Pancreas (tissue), 10 donors: ENCODE results near the gene DLGAP1. TPM values are rescaled to one million over a fixed set of nuclear protein-coding genes. Genes with fewer than 3 reads are reported as not detected.

Experiments used
- ATAC-seq, 4 donors: fragments of 200-7000 bp; cut with Tn5 transposase; one replicate each; pipeline versions ENCODE4 v1.8.0 to v1.9.1; 2020; ENCODE audit warnings: mild to moderate bottlenecking in 4 of 4, moderate library complexity in 4 of 4
- DNase-seq, 6 donors: peaks; one replicate each; pipeline ENCODE4 v3.0.0-alpha.2; 2020
- FAIRE-seq: peaks from 2 replicates; lab custom pipeline; 2012; peaks lifted over from hg19 to GRCh38; lab: Jason Lieb, UNC
- H3K27ac ChIP-seq, 4 donors: fragments of 200-600 bp; sonication (generic); 1 replicate in 3 of 4; 2 replicates in 1 of 4; pipeline versions ENCODE4 v1.5.0 to v1.8.0; 2020
- H3K27me3 ChIP-seq, 4 donors: fragments of 200-600 bp; one replicate each; pipeline ENCODE4 v1.8.0; 2021
- H3K36me3 ChIP-seq, 3 donors: fragments of 200-600 bp; sonication (generic) in 1 of 3; one replicate each; pipeline versions ENCODE4 v1.5.0 to v1.8.0; 2020 to 2021
- H3K4me1 ChIP-seq, 3 donors: fragments of 200-600 bp; one replicate each; pipeline ENCODE4 v1.8.0; 2021
- H3K4me3 ChIP-seq, 4 donors: fragments of 200-600 bp; sonication (generic) in 2 of 4; one replicate each; pipeline versions ENCODE4 v1.5.0 to v1.8.0; 2020 to 2021
- H3K9me3 ChIP-seq, 4 donors: fragments of 200-600 bp; one replicate each; pipeline ENCODE4 v1.8.0; 2021
- WGBS, 2 donors: extraction: QIAGEN DNeasy Blood & Tissue Kit; methylation state at CpG; one replicate each; pipeline ENCODE4 v1.1.7; 2013; 5-methylcytosine and 5-hydroxymethylcytosine counted together
- intact Hi-C, 3 donors: fragments of 100-400 bp; cut with DNase I; formaldehyde crosslinking; loops; one replicate each; pipeline versions ENCODE4 v1.11.1 to v1.14.2; 2022
- polyA plus RNA-seq, 2 donors: library from polyadenylated mRNA; stranded (reverse); fragments of 200-250 nt; gene quantifications; one replicate each; pipeline ENCODE4 v1.2.3, GENCODE V29; 2013
- total RNA-seq, 6 donors: library from RNA; stranded (reverse); fragmentation: NEBNext Ultra II Directional in 4 of 6; extraction: Animal tissue kit (Norgen Biotek cat#: 25700) in 4 of 6; gene quantifications; one replicate each; pipeline versions ENCODE4 v1.2.1 to v1.2.4, GENCODE V29; 2021 to 2023
- TF ChIP-seq, protein P1 (sequence below), 4 donors: fragments of 200-600 bp; sonication (generic) in 3 of 4; IDR thresholded peaks; one replicate each; pipeline versions ENCODE4 v1.5.0 to v1.8.0; 2021; ENCODE audit warnings: antibody characterized with exemption in 4 of 4
- donor health status: healthy with polysubstance abuse.
- donor health status: DM: no; HTN: no; CAD: no; lungs with moderate emphysema.
- donor health status: DM: no; HTN: no; CAD: no.
- donor health status: control.
- donor health status: control.
- donor health status: Bipolar disorder and iron deficiency.
- donor health status: DM: yes; HTN: yes; CAD: no.
- donor health status: DM: no; HTN: no; CAD: no.
- donor health status: DM: no; HTN: no; CAD: no.
- donor health status: DM: yes; HTN: yes; CAD: no.

The DLGAP1 gene
- total and polyA plus RNA-seq, 8 donors, result 0.12 to 0.62 (median 0.30) TPM; not detected in 2

DNA sequence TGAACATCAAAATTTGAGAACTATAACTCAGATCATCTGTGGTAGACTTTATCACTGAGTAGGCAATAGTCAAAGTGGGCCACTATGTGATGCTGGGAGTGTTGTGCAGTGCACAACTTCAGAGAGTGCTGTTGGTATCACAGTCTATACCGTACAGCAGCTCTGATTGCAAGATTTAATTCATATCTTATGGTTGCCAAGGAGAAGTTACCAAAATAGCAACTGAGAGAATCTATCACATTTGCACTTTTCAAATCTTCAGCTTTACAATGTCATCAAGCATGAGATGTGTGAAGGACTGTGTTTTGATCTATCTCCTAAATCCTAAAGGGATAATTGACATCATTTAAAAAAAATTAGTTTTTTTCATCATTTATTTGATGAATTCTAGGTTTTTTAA, 216.1 kb downstream of the DLGAP1 start:
- H3K9me3 ChIP-seq, result no peaks in the 10 kb centered on the region
- TF ChIP-seq, protein P1, sequence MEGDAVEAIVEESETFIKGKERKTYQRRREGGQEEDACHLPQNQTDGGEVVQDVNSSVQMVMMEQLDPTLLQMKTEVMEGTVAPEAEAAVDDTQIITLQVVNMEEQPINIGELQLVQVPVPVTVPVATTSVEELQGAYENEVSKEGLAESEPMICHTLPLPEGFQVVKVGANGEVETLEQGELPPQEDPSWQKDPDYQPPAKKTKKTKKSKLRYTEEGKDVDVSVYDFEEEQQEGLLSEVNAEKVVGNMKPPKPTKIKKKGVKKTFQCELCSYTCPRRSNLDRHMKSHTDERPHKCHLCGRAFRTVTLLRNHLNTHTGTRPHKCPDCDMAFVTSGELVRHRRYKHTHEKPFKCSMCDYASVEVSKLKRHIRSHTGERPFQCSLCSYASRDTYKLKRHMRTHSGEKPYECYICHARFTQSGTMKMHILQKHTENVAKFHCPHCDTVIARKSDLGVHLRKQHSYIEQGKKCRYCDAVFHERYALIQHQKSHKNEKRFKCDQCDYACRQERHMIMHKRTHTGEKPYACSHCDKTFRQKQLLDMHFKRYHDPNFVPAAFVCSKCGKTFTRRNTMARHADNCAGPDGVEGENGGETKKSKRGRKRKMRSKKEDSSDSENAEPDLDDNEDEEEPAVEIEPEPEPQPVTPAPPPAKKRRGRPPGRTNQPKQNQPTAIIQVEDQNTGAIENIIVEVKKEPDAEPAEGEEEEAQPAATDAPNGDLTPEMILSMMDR (IDR thresholded peaks at IDR 0.05), result no peak
- H3K4me1 ChIP-seq, result no peaks in the 10 kb centered on the region
- H3K4me3 ChIP-seq, result no peak overlapping the region
- FAIRE-seq (no peak), ATAC-seq (no peak), DNase-seq (no peak)
- H3K27ac ChIP-seq, result no peak overlapping the region
- no peaks in the 10 kb centered on the region for H3K27me3 ChIP-seq
- no peaks in the 10 kb centered on the region for H3K36me3 ChIP-seq
- WGBS, 2 donors, result 63 to 75% methylated on average over 1 of the region's 1 CpG
- intact Hi-C loops, result no loop called here

DNA sequence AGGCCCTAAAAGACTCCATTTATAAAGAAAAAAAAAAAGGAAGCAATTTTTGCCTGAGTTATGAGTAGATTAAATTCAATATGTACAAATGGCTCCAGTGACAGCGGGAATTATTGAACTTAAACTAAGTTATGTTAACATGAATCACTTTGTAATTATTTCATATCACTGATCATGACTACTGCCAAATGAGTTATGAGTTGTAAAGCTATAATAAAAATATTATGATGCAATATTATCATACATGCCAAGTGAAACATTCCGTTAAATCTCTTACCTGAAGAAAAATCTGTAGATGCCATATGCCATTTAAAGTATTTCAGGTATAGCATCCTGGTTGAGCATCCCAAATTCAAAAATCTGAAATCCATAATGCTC, 217.5 kb downstream of the DLGAP1 start:
- ATAC-seq (no peak), FAIRE-seq (no peak), DNase-seq (no peak)
- intact Hi-C loops, result no loop called here
- TF ChIP-seq, protein P1 (IDR thresholded peaks at IDR 0.05), result no peak
- no peaks in the 10 kb centered on the region for H3K36me3 ChIP-seq
- H3K4me1 ChIP-seq, result no peaks in the 10 kb centered on the region
- H3K27me3 ChIP-seq, result no peaks in the 10 kb centered on the region
- no peak overlapping the region for H3K4me3 ChIP-seq
- no peak overlapping the region for H3K27ac ChIP-seq
- no peaks in the 10 kb centered on the region for H3K9me3 ChIP-seq
- 73 to 77% methylated on average over 2 of the region's 2 CpGs for WGBS, 2 donors

DNA sequence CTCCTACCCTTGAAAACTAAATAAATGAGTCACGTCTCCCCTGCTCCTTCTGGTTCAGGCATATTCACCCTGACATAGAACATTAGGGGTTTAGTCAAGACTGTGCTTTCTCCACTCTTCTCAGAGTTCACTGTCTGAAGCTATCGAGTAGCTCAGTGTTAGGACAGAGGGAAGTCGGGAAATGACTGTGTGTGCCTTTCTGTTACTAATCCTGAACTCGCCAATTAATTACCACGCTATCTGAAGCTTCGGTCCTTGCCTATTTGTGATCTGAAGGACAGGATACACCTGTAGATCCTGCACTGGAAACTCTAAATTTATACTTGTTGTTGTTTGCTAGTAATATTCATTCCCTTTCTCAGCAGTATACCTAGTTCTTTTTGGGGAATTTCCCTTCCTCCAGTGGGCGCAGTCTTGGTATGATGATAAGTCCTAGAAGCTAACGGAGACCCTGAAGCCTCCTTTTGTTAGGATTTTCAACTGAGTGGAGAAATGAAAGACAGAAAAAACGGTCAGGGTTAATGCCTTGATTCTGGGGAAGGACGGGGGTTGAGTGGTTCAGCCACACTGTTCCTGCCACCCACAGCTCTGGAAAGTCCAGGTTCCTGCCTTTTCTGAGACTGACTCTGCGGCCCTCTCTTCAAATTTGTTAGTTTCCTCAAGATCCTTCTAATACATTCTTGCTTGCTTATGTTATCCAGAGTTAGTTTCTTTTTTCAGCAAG, 218.0 kb downstream of the DLGAP1 start:
- Histone ChIP-seq H3K27me3 (no peaks in the 10 kb centered on the region), H3K9me3 (no peaks in the 10 kb centered on the region), H3K4me3 (no peak overlapping the region), H3K27ac (no peak overlapping the region), H3K4me1 (no peaks in the 10 kb centered on the region), H3K36me3 (no peaks in the 10 kb centered on the region)
- FAIRE-seq, result no peak
- TF ChIP-seq, protein P1 (IDR thresholded peaks at IDR 0.05), result no peak
- DNase-seq, result no peak
- intact Hi-C loops, result no loop called here
- WGBS, 2 donors, result 60 to 62% methylated on average over 11 of the region's 11 CpGs
- no peak for ATAC-seq

DNA sequence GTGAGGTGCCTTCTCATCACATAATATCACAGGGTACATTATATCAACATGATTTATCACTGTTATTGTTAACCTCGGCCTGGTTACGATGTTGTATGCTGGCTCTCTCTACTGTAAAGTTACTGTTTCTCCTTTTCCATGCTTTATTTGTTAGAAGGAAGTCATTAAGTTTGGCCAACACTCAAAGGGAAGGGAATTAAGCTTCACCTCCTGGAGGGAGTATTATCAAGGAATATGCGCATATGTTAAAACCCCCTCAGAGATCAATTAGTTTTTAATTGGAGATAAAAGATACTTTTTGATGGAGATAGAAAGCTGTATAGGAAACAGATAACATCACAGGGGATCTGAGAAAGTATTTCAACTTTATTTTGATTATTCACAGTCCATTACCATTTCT, 221.6 kb downstream of the DLGAP1 start:
- Histone ChIP-seq H3K4me3 (no peak overlapping the region), H3K27ac (no peak overlapping the region), H3K27me3 (no peaks in the 10 kb centered on the region), H3K4me1 (no peaks in the 10 kb centered on the region), H3K36me3 (no peaks in the 10 kb centered on the region), H3K9me3 (no peaks in the 10 kb centered on the region)
- intact Hi-C loops, result no loop called here
- ATAC-seq (no peak), FAIRE-seq (no peak), DNase-seq (no peak)
- 45 to 47% methylated on average over 3 of the region's 3 CpGs for WGBS, 2 donors
- TF ChIP-seq, protein P1 (IDR thresholded peaks at IDR 0.05), result no peak

DNA sequence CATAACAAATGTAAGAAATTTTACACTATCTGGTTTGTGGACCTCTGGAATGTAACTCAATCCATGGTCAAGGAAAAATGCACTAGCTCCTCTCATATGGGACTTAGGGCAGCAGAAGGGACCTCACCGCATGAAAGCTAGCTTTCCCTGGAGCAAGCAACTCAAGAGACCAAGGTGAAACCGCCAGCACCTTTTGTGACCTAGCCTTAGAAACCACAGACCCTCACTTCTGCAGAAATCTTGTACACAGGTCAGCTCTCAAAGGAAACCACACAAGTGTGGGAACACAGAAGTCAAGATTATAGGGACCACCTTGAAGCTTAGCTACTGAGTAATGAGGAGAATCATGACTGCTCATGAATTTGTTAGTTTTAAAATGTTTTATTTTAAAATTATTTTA, 222.5 kb downstream of the DLGAP1 start:
- 30 to 35% methylated on average over 2 of the region's 2 CpGs for WGBS, 2 donors
- no peak for ATAC-seq
- Histone ChIP-seq H3K27ac (no peak overlapping the region), H3K36me3 (no peaks in the 10 kb centered on the region), H3K4me3 (no peak overlapping the region), H3K4me1 (no peaks in the 10 kb centered on the region), H3K27me3 (no peaks in the 10 kb centered on the region), H3K9me3 (no peaks in the 10 kb centered on the region)
- intact Hi-C loops, result no loop called here
- TF ChIP-seq, protein P1 (IDR thresholded peaks at IDR 0.05), result no peak
- no peak for DNase-seq
- no peak for FAIRE-seq
